SU-DHL-6 (cell line): ENCODE measurements around the gene AKR1B1.

Experiments used
- H2AFZ ChIP-seq: fragments of 200-600 bp; sonication (generic); 2 replicates; pipeline ENCODE4 v1.6.1; 2014; ENCODE audit warnings: low read depth, mild to moderate bottlenecking, moderate library complexity, mixed read lengths, antibody characterized with exemption, low read length; ENCODE audit not compliant: severe bottlenecking
- H3F3A ChIP-seq: fragments of 200-600 bp; shearing (Covaris generic); 2 replicates; pipeline ENCODE4 v1.6.0; 2016; ENCODE audit warnings: antibody characterized with exemption, mild to moderate bottlenecking; ENCODE audit not compliant: insufficient read depth
- H3K27ac ChIP-seq: fragments of 200-600 bp; sonication (generic); 2 replicates; pipeline ENCODE4 v1.5.1; 2016; ENCODE audit warnings: low read depth, mild to moderate bottlenecking, low read length, moderate library complexity, mixed read lengths
- H3K27me3 ChIP-seq: fragments of 200-600 bp; sonication (generic), shearing (Covaris generic); 2 replicates; pipeline ENCODE4 v1.6.0; 2014; ENCODE audit warnings: mild to moderate bottlenecking, low read length
- H3K36me3 ChIP-seq: fragments of 200-600 bp; sonication (generic); 2 replicates; pipeline ENCODE4 v1.6.1; 2014; ENCODE audit warnings: mild to moderate bottlenecking, low read length, mixed read lengths
- H3K4me2 ChIP-seq: fragments of 300-600, 200-600 bp; shearing (Covaris generic), sonication (generic); 2 replicates; pipeline ENCODE4 v1.6.0; 2014; ENCODE audit warnings: low read length, low read depth, mild to moderate bottlenecking; ENCODE audit not compliant: poor library complexity, severe bottlenecking
- H3K4me3 ChIP-seq: fragments of 200-600 bp; sonication (generic); 2 replicates; pipeline ENCODE4 v1.5.1; 2014; ENCODE audit warnings: antibody characterized with exemption, low read length, mild to moderate bottlenecking, mixed read lengths; ENCODE audit not compliant: insufficient read depth, poor library complexity, severe bottlenecking
- H3K79me2 ChIP-seq: fragments of 200-600 bp; sonication (generic); 2 replicates; pipeline ENCODE4 v1.6.1; 2014; ENCODE audit warnings: mild to moderate bottlenecking, low read length, moderate library complexity; ENCODE audit not compliant: insufficient read depth
- H3K9ac ChIP-seq: fragments of 200-600 bp; sonication (generic); 2 replicates; pipeline ENCODE4 v1.7.0; 2014; ENCODE audit warnings: mild to moderate bottlenecking, low read length
- H3K9me2 ChIP-seq: fragments of 200-600 bp; sonication (generic); replicated peaks from 2 replicates; pipeline ENCODE4 v1.6.1; 2014; ENCODE audit warnings: low read length; ENCODE audit not compliant: insufficient read depth
- H3K9me3 ChIP-seq: fragments of 200-600 bp; sonication (generic); 2 replicates; pipeline ENCODE4 v1.6.1; 2014; ENCODE audit warnings: low read length, mixed read lengths; ENCODE audit not compliant: insufficient read depth
- H4K20me1 ChIP-seq: fragments of 200-600 bp; sonication (generic); 2 replicates; pipeline ENCODE4 v1.6.1; 2014; ENCODE audit warnings: low read depth, mild to moderate bottlenecking, antibody characterized with exemption, low read length, moderate library complexity, mixed read lengths
- EZH2phosphoT487 ChIP-seq: fragments of 200-600 bp; sonication (generic), shearing (Covaris generic); conservative IDR thresholded peaks from 2 replicates; pipeline ENCODE4 v1.6.1; 2018; ENCODE audit warnings: mild to moderate bottlenecking, antibody characterized with exemption, low read length, moderate library complexity, mixed read lengths

AKR1B1 gene

GRCh38 chr7:134394056-134394455 lies 64.8 kb downstream of the AKR1B1 start:
- no peak overlapping the region for H2AFZ ChIP-seq
- H3K27ac ChIP-seq, result no peak overlapping the region
- H3F3A ChIP-seq, result no peaks in the 10 kb centered on the region
- H3K79me2 ChIP-seq, result no peaks in the 10 kb centered on the region
- H3K36me3 ChIP-seq, result no peaks in the 10 kb centered on the region
- no peak overlapping the region for H3K9ac ChIP-seq
- H3K27me3 ChIP-seq, result no peaks in the 10 kb centered on the region; the same call in 1 of the 2 replicates
- no peak overlapping the region for H3K4me2 ChIP-seq
- H3K9me2 ChIP-seq, result no peaks in the 10 kb centered on the region
- H3K9me3 ChIP-seq, result no peaks in the 10 kb centered on the region
- H4K20me1 ChIP-seq, result no peaks in the 10 kb centered on the region
- TF ChIP-seq EZH2phosphoT487, result no peak
- H3K4me3 ChIP-seq, result no peak overlapping the region
